H1 (cell line): ENCODE measurements around the gene SYNGR3. TPM values are rescaled to one million over a fixed set of nuclear protein-coding genes. Genes with fewer than 3 reads are reported as not detected.

Experiments used
- CTCF ChIA-PET: fragments of 300-600 bp; sonication (Branson Sonifier 250); formaldehyde crosslinking; loops from one replicate; lab custom pipeline; 2021; ENCODE audit not compliant: partially characterized antibody; lab: Charles Lee
- POLR2A ChIA-PET: fragments of 300-600 bp; sonication (Branson Sonifier 250); formaldehyde crosslinking; loops from one replicate; lab custom pipeline; 2021; ENCODE audit warnings: inconsistent platforms; ENCODE audit not compliant: partially characterized antibody; lab: Charles Lee
- DNase-seq, 2 experiments: peaks; one replicate each; pipeline versions ENCODE4 v3.0.0 to v3.0.0-alpha.2; 2010 to 2022; ENCODE audit warnings: low spot score in 2 of 2, low read depth in 1 of 2, mixed read lengths in 1 of 2
- FAIRE-seq: peaks from 2 replicates; lab custom pipeline; 2011; peaks lifted over from hg19 to GRCh38; lab: Jason Lieb, UNC
- H2AFZ ChIP-seq: 2 replicates; pipeline ENCODE4 v1.8.1; 2012; ENCODE audit warnings: low read length, inconsistent platforms
- H2AK5ac ChIP-seq: 2 replicates; pipeline ENCODE4 v1.6.1; 2013; ENCODE audit warnings: low read depth, low read length
- H2BK120ac ChIP-seq: replicated peaks from 2 replicates; pipeline ENCODE3; 2013; ENCODE audit warnings: low read depth, low read length, inconsistent platforms
- H2BK12ac ChIP-seq: 2 replicates; pipeline ENCODE4 v1.6.1; 2013; ENCODE audit warnings: low read depth, low read length
- H2BK15ac ChIP-seq: 2 replicates; pipeline ENCODE4 v1.6.1; 2013; ENCODE audit warnings: low read length
- H2BK20ac ChIP-seq: 2 replicates; pipeline ENCODE4 v1.6.1; 2013; ENCODE audit warnings: low read length
- H2BK5ac ChIP-seq: 2 replicates; pipeline ENCODE4 v1.6.1; 2013; ENCODE audit warnings: low read depth, low read length
- H3K14ac ChIP-seq: 2 replicates; pipeline ENCODE4 v1.6.1; 2013; ENCODE audit warnings: inconsistent platforms; ENCODE audit not compliant: insufficient read length
- H3K18ac ChIP-seq: 2 replicates; pipeline ENCODE4 v1.6.1; 2013; ENCODE audit warnings: low read length; ENCODE audit errors: extremely low read depth
- H3K23ac ChIP-seq: 2 replicates; pipeline ENCODE4 v1.6.1; 2013; ENCODE audit warnings: inconsistent platforms; ENCODE audit not compliant: insufficient read length
- H3K23me2 ChIP-seq: 2 replicates; pipeline ENCODE4 v1.6.1; 2013; ENCODE audit warnings: low read depth, low read length
- H3K27ac ChIP-seq: 2 replicates; pipeline ENCODE4 v1.6.1; 2011; ENCODE audit warnings: low read depth, low read length, inconsistent platforms
- H3K27me3 ChIP-seq, 4 experiments: replicated peaks in 1 of 4; 1 replicate in 1 of 4; 2 replicates in 3 of 4; pipeline versions ENCODE4 v1.6.1 to v1.8.1; 2011 to 2013; ENCODE audit warnings: low read length in 3 of 4, mild to moderate bottlenecking in 3 of 4, inconsistent platforms in 2 of 4, mixed read lengths in 2 of 4, moderate library complexity in 1 of 4; ENCODE audit not compliant: control insufficient read depth in 3 of 4, insufficient read depth in 3 of 4; ENCODE audit errors: extremely low read depth in 1 of 4
- H3K36me3 ChIP-seq, 4 experiments: 2 replicates each; pipeline versions ENCODE4 v1.6.1 to v1.8.1; 2011 to 2013; ENCODE audit warnings: mild to moderate bottlenecking in 4 of 4, low read length in 3 of 4, moderate library complexity in 2 of 4, control low read depth in 1 of 4, inconsistent platforms in 1 of 4; ENCODE audit not compliant: insufficient read depth in 4 of 4, control insufficient read depth in 2 of 4
- H3K4ac ChIP-seq: replicated peaks from 2 replicates; pipeline ENCODE3; 2013; ENCODE audit warnings: low read length, low read depth, mixed read lengths, inconsistent platforms; ENCODE audit not compliant: insufficient read length
- H3K4me1 ChIP-seq, 4 experiments: replicated peaks in 1 of 4; 1 replicate in 1 of 4; 2 replicates in 3 of 4; pipeline versions ENCODE4 v1.6.1 to v1.8.1; 2011 to 2013; ENCODE audit warnings: low read length in 3 of 4, inconsistent platforms in 2 of 4, mixed read lengths in 1 of 4; ENCODE audit not compliant: insufficient read depth in 4 of 4, control insufficient read depth in 3 of 4
- H3K4me2 ChIP-seq, 2 experiments: 2 replicates each; pipeline versions ENCODE4 v1.6.1 to v1.8.1; 2011 to 2013; ENCODE audit warnings: low read depth in 2 of 2, low read length in 2 of 2, control low read depth in 1 of 2, inconsistent platforms in 1 of 2, mild to moderate bottlenecking in 1 of 2; ENCODE audit not compliant: insufficient read depth in 1 of 2
- H3K4me3 ChIP-seq, 4 experiments: fragments of 200-600, 300-600 bp in 1 of 4; sonication (generic), shearing (Covaris generic), sonication (Bioruptor Twin) in 1 of 4; 2 replicates each; pipeline versions ENCODE4 v1.5.1 to v1.8.1; 2011 to 2016; ENCODE audit warnings: low read length in 4 of 4, low read depth in 3 of 4, control low read depth in 2 of 4, inconsistent platforms in 2 of 4, mild to moderate bottlenecking in 2 of 4, mixed read lengths in 1 of 4, moderate library complexity in 1 of 4; ENCODE audit not compliant: insufficient read depth in 2 of 4; ENCODE audit errors: extremely low read depth in 1 of 4
- H3K56ac ChIP-seq: replicated peaks from 2 replicates; pipeline ENCODE3; 2013; ENCODE audit warnings: low read depth, mild to moderate bottlenecking, mixed read lengths, low read length, inconsistent platforms; ENCODE audit not compliant: insufficient read length
- H3K79me1 ChIP-seq: 2 replicates; pipeline ENCODE4 v1.6.1; 2013; ENCODE audit warnings: low read depth, low read length, control low read depth
- H3K79me2 ChIP-seq, 2 experiments: 2 replicates each; pipeline versions ENCODE4 v1.6.1 to v1.8.1; 2012 to 2013; ENCODE audit warnings: low read length in 2 of 2, mild to moderate bottlenecking in 2 of 2, inconsistent platforms in 1 of 2; ENCODE audit not compliant: insufficient read depth in 2 of 2, control insufficient read depth in 1 of 2
- H3K9ac ChIP-seq, 4 experiments: replicated peaks in 1 of 4; 1 replicate in 1 of 4; 2 replicates in 3 of 4; pipeline versions ENCODE4 v1.6.1 to v1.8.1; 2011 to 2013; ENCODE audit warnings: low read depth in 3 of 4, low read length in 3 of 4, control low read depth in 2 of 4, mild to moderate bottlenecking in 2 of 4, moderate library complexity in 2 of 4, inconsistent platforms in 1 of 4; ENCODE audit errors: extremely low read depth in 1 of 4
- H3K9me3 ChIP-seq, 2 experiments: 2 replicates each; pipeline versions ENCODE4 v1.6.1 to v1.8.1; 2012 to 2013; ENCODE audit warnings: mild to moderate bottlenecking in 2 of 2, moderate library complexity in 2 of 2, control low read depth in 1 of 2, inconsistent platforms in 1 of 2, low read depth in 1 of 2, low read length in 1 of 2, mixed read lengths in 1 of 2; ENCODE audit not compliant: insufficient read depth in 2 of 2
- H4K20me1 ChIP-seq, 2 experiments: replicated peaks in 1 of 2; 2 replicates each; pipeline versions ENCODE3 to v1.8.1; 2011 to 2013; ENCODE audit warnings: inconsistent platforms in 2 of 2, low read length in 2 of 2, mild to moderate bottlenecking in 1 of 2; ENCODE audit not compliant: insufficient read depth in 2 of 2, control insufficient read depth in 1 of 2
- H4K5ac ChIP-seq: 2 replicates; pipeline ENCODE4 v1.6.1; 2013; ENCODE audit warnings: low read length, low read depth, mixed read lengths, inconsistent platforms; ENCODE audit not compliant: insufficient read length
- H4K8ac ChIP-seq: 2 replicates; pipeline ENCODE4 v1.8.0; 2013; ENCODE audit warnings: mild to moderate bottlenecking, moderate library complexity, low read length, inconsistent platforms; ENCODE audit not compliant: insufficient read depth; ENCODE audit errors: extremely low read depth
- H4K91ac ChIP-seq: replicated peaks from 2 replicates; pipeline ENCODE3; 2013; ENCODE audit warnings: low read length, mixed read lengths, inconsistent platforms; ENCODE audit not compliant: insufficient read length
- JUND ChIP-seq: IDR thresholded peaks from 2 replicates; pipeline ENCODE4 v1.6.1; 2011; ENCODE audit warnings: mild to moderate bottlenecking, improper control_type of control experiment, low read length
- POU5F1 ChIP-seq: IDR thresholded peaks from 2 replicates; pipeline ENCODE4 v1.6.1; 2011; ENCODE audit warnings: low read depth, mild to moderate bottlenecking, low read length, moderate library complexity
- SAP30 ChIP-seq: fragments of 300-600 bp; sonication (generic); IDR thresholded peaks from 2 replicates; pipeline ENCODE4 v1.7.1; 2012; ENCODE audit warnings: low read length, moderate library complexity, mild to moderate bottlenecking, inconsistent platforms; ENCODE audit not compliant: insufficient read depth, insufficient replicate concordance
- SUZ12 ChIP-seq: fragments of 200-600 bp; sonication (generic); IDR thresholded peaks from 2 replicates; pipeline ENCODE4 v1.6.1; 2012; ENCODE audit warnings: mild to moderate bottlenecking, inconsistent platforms, low read length, moderate library complexity, mixed read lengths
- ZNF274 ChIP-seq: IDR thresholded peaks from 2 replicates; pipeline ENCODE4 v1.7.0; 2012; ENCODE audit warnings: low read length, borderline replicate concordance; ENCODE audit errors: extremely low read depth
- WGBS, 2 experiments: shearing (Covaris generic) in 1 of 2; methylation state at CpG; one replicate each; pipeline versions ENCODE4 v1.1.6 to v1.1.7; 2013 to 2015; ENCODE audit warnings: low lambda C conversion rate in 2 of 2, mixed read lengths in 2 of 2, inconsistent platforms in 1 of 2, low coverage in 1 of 2, missing lambda C conversion rate in 1 of 2; ENCODE audit not compliant: insufficient replicate concordance in 2 of 2, insufficient coverage in 1 of 2, insufficient read length in 1 of 2; ENCODE audit errors: extremely low coverage in 1 of 2, missing lambda C conversion rate in 1 of 2; 5-methylcytosine and 5-hydroxymethylcytosine counted together
- polyA plus RNA-seq, 7 experiments: library from polyadenylated mRNA; depleted of rRNA in 3 of 7; stranded (reverse) in 5 of 7; unstranded in 2 of 7; fragments of >200 nt in 5 of 7; fragments of 200-250 nt in 2 of 7; gene quantifications; 1 replicate in 5 of 7; 2 replicates in 1 of 7; 4 replicates in 1 of 7; pipeline versions ENCODE4 v1.2.1 to v1.2.3, GENCODE V29; 2011 to 2013; ENCODE audit warnings: missing spikeins in 2 of 7, mixed read lengths in 2 of 7
- total RNA-seq: library from RNA; stranded (reverse); fragmentation: NEBNext Ultra II Directional; extraction: Animal tissue kit (Norgen Biotek cat#: 25700); gene quantifications from 2 replicates; pipeline ENCODE4 v1.2.1, GENCODE V29; 2021

Gene SYNGR3
- total and polyA plus RNA-seq, 2 of the 8 experiments (the other 6 are each of a cell fraction or from before 2014, with no cell fraction given): 36.2 to 49.9 TPM

- H3K4ac ChIP-seq: no peak overlapping the region
- H3K36me3 ChIP-seq: no peaks in the 10 kb centered on the region
- H3K18ac ChIP-seq: no peak overlapping the region
- peak overlapping the region; percentile 35; the same call in 1 of the 2 replicates for H4K8ac ChIP-seq
- ChIA-PET CTCF (interaction anchor here (0.6 to 2.3 kb wide), 9 partner anchors 12 to 111 kb away, joined by 3 to 7 read pairs (median 4); partner anchors contain the start of genes NTHL1 and TSC2), POLR2A (interaction anchor here (0.9 to 1.0 kb wide), 2 partner anchors 65 to 95 kb away, joined by 3 read pairs; partner anchors contain the start of gene RPS2)
- no peaks in the 10 kb centered on the region for H3K79me1 ChIP-seq
- no peak overlapping the region for H2BK20ac ChIP-seq
- H3K56ac ChIP-seq: no peak overlapping the region
- H3K27ac ChIP-seq: no peak overlapping the region
- H3K23ac ChIP-seq: no peak overlapping the region
- no peak overlapping the region for H4K5ac ChIP-seq
- H2AK5ac ChIP-seq: no peak overlapping the region
- no peak overlapping the region for H3K14ac ChIP-seq
- no peak overlapping the region for H2BK12ac ChIP-seq
- H2BK5ac ChIP-seq: peak overlapping the region; percentile 52; the same call in 1 of the 2 replicates
- no peak overlapping the region for H2BK120ac ChIP-seq
- 98% methylated on average over 11 of the region's 11 CpGs; no CpG with 5 or more reads in 1 of the 2 experiments for WGBS, 2 experiments
- H3K79me2 ChIP-seq: no peaks in the 10 kb centered on the region
- no peak overlapping the region for H3K4me3 ChIP-seq
- peaks cover 0 to 25% (median 18%) of the 10 kb centered on the region in 4 experiments; a peak in 5 of 7 replicates for H3K27me3 ChIP-seq
- no peak overlapping the region for H3K9ac ChIP-seq
- peaks cover 0 to 8% (median 5%) of the 10 kb centered on the region in 4 experiments; a peak in 5 of 7 replicates for H3K4me1 ChIP-seq
- H3K4me2 ChIP-seq: no peak overlapping the region
- no peak for TF ChIP-seq SAP30
- no peak for TF ChIP-seq JUND
- TF ChIP-seq SUZ12: no peak
- no peak for TF ChIP-seq POU5F1
- TF ChIP-seq ZNF274: no peak
- TF ChIP-seq, all 59 proteins: peak for 0
- H4K20me1 ChIP-seq: peaks cover 0 to 11% of the 10 kb centered on the region in 2 experiments
- no peak overlapping the region for H4K91ac ChIP-seq
- no peaks in the 10 kb centered on the region for H3K9me3 ChIP-seq
- no peak overlapping the region for H2AFZ ChIP-seq
- H2BK15ac ChIP-seq: no peak overlapping the region
- FAIRE-seq (no peak), DNase-seq (no peak)
- peaks cover 7% of the 10 kb centered on the region; the same call in 1 of the 2 replicates for H3K23me2 ChIP-seq
Observed at GRCh38 chr16:2030036-2030435, 40.3 kb downstream of the SYNGR3 start.
